Measurements from ENCODE around the gene SUFU. TPM values are rescaled to one million over a fixed set of nuclear protein-coding genes. Genes with fewer than 3 reads are reported as not detected.
A peak's percentile ranks its signal among the peaks of the same experiment; 100 is the strongest.

The SUFU gene
- total RNA-seq, 2 donors from 2014 or later = 6.6 to 9.2 TPM

- peak; percentile 18 to 45 for ATAC-seq
- intact Hi-C loops (cut with DNase I) = no loop called here
- DNase-seq = no peak
Measured at GRCh38 chr10:102602272-102603045, 98.7 kb downstream of the SUFU start.

GRCh38 chr10:102603946-102604345, 100.2 kb downstream of the SUFU start:
- DNase-seq = no peak
- intact Hi-C loops (cut with DNase I) = no loop called here
- peak; percentile 23 to 57 for ATAC-seq

GRCh38 chr10:102604439-102604841, 100.7 kb downstream of the SUFU start:
- intact Hi-C loops (cut with DNase I) = no loop called here
- DNase-seq (no peak), ATAC-seq (peak in 1 of 2 donors; percentile 65)

- DNase-seq (no peak), ATAC-seq (peak in 1 of 2 donors; percentile 4)
- intact Hi-C loops (cut with DNase I) = no loop called here
Measured at GRCh38 chr10:102605712-102606111, 101.9 kb downstream of the SUFU start.

- no peak for ATAC-seq
- DNase-seq = no peak
- intact Hi-C loops (cut with DNase I) = no loop called here
Measured at GRCh38 chr10:102608487-102608886, 104.7 kb downstream of the SUFU start.

GRCh38 chr10:102610441-102610887, 106.7 kb downstream of the SUFU start:
- no peak for ATAC-seq
- no peak for DNase-seq
- intact Hi-C loops (cut with DNase I) = no loop called here

- ATAC-seq (no peak), DNase-seq (no peak)
- intact Hi-C loops (cut with DNase I) = no loop called here
Measured at GRCh38 chr10:102611514-102612087, 107.8 kb downstream of the SUFU start.

GRCh38 chr10:102612964-102613275, 109.1 kb downstream of the SUFU start:
- intact Hi-C loops (cut with DNase I) = no loop called here
- no peak for DNase-seq
- ATAC-seq = no peak

- no peak for ATAC-seq
- intact Hi-C loops (cut with DNase I) = no loop called here
- no peak for DNase-seq
Measured at GRCh38 chr10:102613286-102613685, 109.5 kb downstream of the SUFU start.

GRCh38 chr10:102613785-102614184, 110.0 kb downstream of the SUFU start:
- peak; percentile 53 for DNase-seq
- intact Hi-C loops (cut with DNase I) = no loop called here
- peak in 1 of 2 donors; percentile 4 for ATAC-seq

GRCh38 chr10:102614888-102615287, 111.1 kb downstream of the SUFU start:
- intact Hi-C loops (cut with DNase I) = no loop called here
- no peak for DNase-seq
- ATAC-seq = no peak

GRCh38 chr10:102615361-102615760, 111.6 kb downstream of the SUFU start:
- intact Hi-C loops (cut with DNase I) = no loop called here
- ATAC-seq (no peak), DNase-seq (peak; percentile 30)

GRCh38 chr10:102616066-102616770, 112.4 kb downstream of the SUFU start:
- intact Hi-C loops (cut with DNase I) = no loop called here
- peak; percentile 56 to 65 for ATAC-seq
- DNase-seq = peak; percentile 77

- intact Hi-C loops (cut with DNase I) = no loop called here
- DNase-seq = no peak
- no peak for ATAC-seq
Measured at GRCh38 chr10:102617041-102617440, 113.3 kb downstream of the SUFU start.

- intact Hi-C loops (cut with DNase I) = no loop called here
- DNase-seq (no peak), ATAC-seq (no peak)
Measured at GRCh38 chr10:102617816-102618215, 114.0 kb downstream of the SUFU start.

- ATAC-seq (peak in 1 of 2 donors; percentile 2), DNase-seq (no peak)
- intact Hi-C loops (cut with DNase I) = no loop called here
Measured at GRCh38 chr10:102619281-102619981, 115.7 kb downstream of the SUFU start.

- intact Hi-C loops (cut with DNase I) = no loop called here
- ATAC-seq = peak; percentile 52 to 71
- peak; percentile 69 for DNase-seq
Measured at GRCh38 chr10:102620138-102620590, 116.4 kb downstream of the SUFU start.

- DNase-seq (peak; percentile 50), ATAC-seq (peak; percentile 58 to 70)
- intact Hi-C loops (cut with DNase I) = no loop called here
Measured at GRCh38 chr10:102620591-102621442, 117.0 kb downstream of the SUFU start.
